CD14-positive monocyte (primary cell): ENCODE data around the gene UBN2. TPM values are rescaled to one million over a fixed set of nuclear protein-coding genes. Genes with fewer than 3 reads are reported as not detected.
"Not testable (repeated sequence)": the region's sequence is repeated elsewhere in the genome, so short reads cannot be mapped to it uniquely, and the experiment has no call there.

Source experiments
- DNase-seq, 3 donors: peaks; one replicate each; pipeline ENCODE4 v3.0.0-alpha.2; 2011 to 2022
- H2AFZ ChIP-seq: 2 replicates; pipeline ENCODE4 v1.6.0; 2012; ENCODE audit warnings: mild to moderate bottlenecking, low read depth, low read length, inconsistent platforms; ENCODE audit not compliant: insufficient read depth, poor library complexity, severe bottlenecking
- H3K27ac ChIP-seq, 2 donors: 1 replicate in 1 of 2; 2 replicates in 1 of 2; pipeline ENCODE4 v1.5.1; 2012 to 2013; ENCODE audit warnings: low read length in 2 of 2, control low read depth in 1 of 2, inconsistent platforms in 1 of 2, low read depth in 1 of 2, mild to moderate bottlenecking in 1 of 2
- H3K27me3 ChIP-seq, 2 donors: one replicate each; pipeline versions ENCODE4 v1.6.0 to v1.6.1; 2011 to 2013; ENCODE audit warnings: low read length in 2 of 2; ENCODE audit not compliant: control insufficient read depth in 2 of 2, insufficient read depth in 2 of 2
- H3K36me3 ChIP-seq, 2 donors: replicated peaks in 1 of 2; 1 replicate in 1 of 2; 2 replicates in 1 of 2; pipeline versions ENCODE4 v1.5.1 to v1.6.1; 2012 to 2013; ENCODE audit warnings: low read length in 2 of 2, control low read depth in 1 of 2, inconsistent platforms in 1 of 2, mild to moderate bottlenecking in 1 of 2; ENCODE audit not compliant: insufficient read depth in 2 of 2, control insufficient read depth in 1 of 2
- H3K4me1 ChIP-seq, 2 donors: 1 replicate in 1 of 2; 2 replicates in 1 of 2; pipeline versions ENCODE4 v1.5.1 to v1.6.1; 2012 to 2013; ENCODE audit warnings: low read length in 2 of 2, control low read depth in 1 of 2, inconsistent platforms in 1 of 2, mild to moderate bottlenecking in 1 of 2, moderate library complexity in 1 of 2; ENCODE audit not compliant: insufficient read depth in 2 of 2, control insufficient read depth in 1 of 2
- H3K4me2 ChIP-seq: replicated peaks from 2 replicates; pipeline ENCODE3; 2012; ENCODE audit warnings: low read length, moderate library complexity, mild to moderate bottlenecking; ENCODE audit not compliant: poor library complexity, severe bottlenecking; ENCODE audit errors: extremely low read depth
- H3K4me3 ChIP-seq, 3 experiments: fragments of 200-600 bp in 1 of 3; sonication (generic) in 1 of 3; replicated peaks in 1 of 3; 1 replicate in 2 of 3; 2 replicates in 1 of 3; pipeline ENCODE4 v1.5.1; 2011 to 2013; ENCODE audit warnings: low read length in 3 of 3, mild to moderate bottlenecking in 3 of 3, control low read depth in 2 of 3, low read depth in 2 of 3, inconsistent platforms in 1 of 3, moderate library complexity in 1 of 3
- H3K79me2 ChIP-seq: 2 replicates; pipeline ENCODE4 v1.6.0; 2012; ENCODE audit warnings: mild to moderate bottlenecking, control low read depth, inconsistent platforms, low read length, moderate library complexity; ENCODE audit not compliant: insufficient read depth
- H3K9ac ChIP-seq: 2 replicates; pipeline ENCODE4 v1.6.0; 2017; ENCODE audit warnings: low read length, mild to moderate bottlenecking; ENCODE audit not compliant: insufficient read depth, poor library complexity, severe bottlenecking
- H3K9me3 ChIP-seq, 2 donors: replicated peaks in 1 of 2; 1 replicate in 1 of 2; 2 replicates in 1 of 2; pipeline versions ENCODE4 v1.5.1 to v1.6.1; 2012 to 2013; ENCODE audit warnings: low read length in 2 of 2, control low read depth in 1 of 2; ENCODE audit not compliant: control insufficient read depth in 1 of 2, insufficient read depth in 1 of 2
- H4K20me1 ChIP-seq: 2 replicates; pipeline ENCODE4 v1.6.0; 2012; ENCODE audit warnings: mild to moderate bottlenecking, low read length, control low read depth, moderate library complexity; ENCODE audit not compliant: insufficient read depth
- H3K27ac Mint-ChIP-seq, 7 donors: one replicate each; pipeline ENCODE4 v1.8.0; 2020; ENCODE audit warnings: mild to moderate bottlenecking in 7 of 7, mixed read lengths in 7 of 7, moderate library complexity in 6 of 7, inconsistent platforms in 2 of 7
- H3K27me3 Mint-ChIP-seq, 3 donors: one replicate each; pipeline ENCODE4 v1.8.0; 2021 to 2022; ENCODE audit warnings: low read depth in 3 of 3, mild to moderate bottlenecking in 3 of 3, mixed read lengths in 3 of 3, moderate library complexity in 3 of 3, inconsistent platforms in 1 of 3
- H3K36me3 Mint-ChIP-seq, 2 donors: one replicate each; pipeline ENCODE4 v1.8.0; 2020; ENCODE audit warnings: mixed read lengths in 2 of 2, inconsistent platforms in 1 of 2, mild to moderate bottlenecking in 1 of 2
- H3K4me1 Mint-ChIP-seq: one replicate; pipeline ENCODE4 v1.8.0; 2020; ENCODE audit warnings: mild to moderate bottlenecking, mixed read lengths
- H3K4me3 Mint-ChIP-seq, 2 donors: one replicate each; pipeline ENCODE4 v1.8.0; 2020; ENCODE audit warnings: mild to moderate bottlenecking in 2 of 2, mixed read lengths in 2 of 2, moderate library complexity in 1 of 2
- H3K9me3 Mint-ChIP-seq, 7 donors: one replicate each; pipeline ENCODE4 v1.8.0; 2020 to 2022; ENCODE audit warnings: mixed read lengths in 7 of 7, mild to moderate bottlenecking in 6 of 7, moderate library complexity in 6 of 7, inconsistent platforms in 2 of 7
- whole genome bisulfite sequencing: methylation state at CpG from one replicate; pipeline ENCODE4 v1.1.5; 2013; ENCODE audit warnings: missing lambda C conversion rate; ENCODE audit not compliant: insufficient coverage; 5-methylcytosine and 5-hydroxymethylcytosine counted together
- intact Hi-C, 2 donors: fragments of 100-400 bp; cut with micrococcal nuclease; formaldehyde crosslinking; loops; one replicate each; pipeline versions ENCODE4 v1.15.0 to v1.15.1; 2023
- polyA plus RNA-seq, 3 donors: library from polyadenylated mRNA; depleted of rRNA in 1 of 3; unstranded in 2 of 3; stranded (reverse) in 1 of 3; fragments of 300-500 nt in 2 of 3; fragments of >200 nt in 1 of 3; fragmentation: Illumina TruSeq in 2 of 3; gene quantifications; 1 replicate in 2 of 3; 2 replicates in 1 of 3; pipeline ENCODE4 v1.2.3, GENCODE V29; 2012 to 2021
- TF ChIP-seq, protein P1 (sequence below): fragments of 200-600 bp; IDR thresholded peaks from one replicate; pipeline ENCODE4 v1.8.0; 2022; ENCODE audit warnings: antibody characterized with exemption, mild to moderate bottlenecking

UBN2 gene
- polyA plus RNA-seq, 3 donors = 0.80 to 4.2 (median 1.6) TPM

DNA sequence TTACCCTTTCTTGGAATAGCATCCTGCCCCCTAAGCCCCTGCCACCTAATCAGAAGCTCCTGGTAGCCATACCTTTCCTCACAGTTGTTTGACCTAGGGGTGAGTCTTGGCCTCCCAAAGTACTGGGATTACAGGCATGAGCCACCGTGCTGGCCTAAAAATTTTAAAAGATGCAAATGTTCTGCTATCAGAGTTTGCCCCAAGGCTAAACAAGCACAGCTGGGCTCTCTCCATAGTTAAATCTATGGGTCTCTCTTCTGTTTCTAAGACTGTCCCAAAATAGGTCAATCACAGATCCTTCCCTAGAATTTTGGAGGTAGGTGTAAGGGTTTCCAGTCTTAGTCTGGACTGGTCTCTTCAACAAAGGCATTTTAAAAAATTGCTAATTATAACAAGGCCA, 12.9 kb upstream of the UBN2 start:
- no peaks in the 10 kb centered on the region for H3K4me1 Mint-ChIP-seq
- Histone ChIP-seq H3K36me3 (no peaks in the 10 kb centered on the region), H3K27me3 (no peaks in the 10 kb centered on the region), H3K9ac (no peak overlapping the region), H3K4me3 (no peak overlapping the region), H4K20me1 (no peaks in the 10 kb centered on the region), H3K27ac (no peak overlapping the region), H3K4me1 (no peaks in the 10 kb centered on the region), H3K9me3 (no peaks in the 10 kb centered on the region), H3K79me2 (no peaks in the 10 kb centered on the region), H3K4me2 (no peak overlapping the region), H2AFZ (no peak overlapping the region)
- H3K9me3 Mint-ChIP-seq = peaks cover 0 to 7% (median 0%) of the 10 kb centered on the region in 7 donors
- H3K27ac Mint-ChIP-seq = no peak overlapping the region
- 100% methylated on average over 1 of the region's 1 CpG for WGBS
- intact Hi-C loops = no loop called here
- TF ChIP-seq, protein P1, sequence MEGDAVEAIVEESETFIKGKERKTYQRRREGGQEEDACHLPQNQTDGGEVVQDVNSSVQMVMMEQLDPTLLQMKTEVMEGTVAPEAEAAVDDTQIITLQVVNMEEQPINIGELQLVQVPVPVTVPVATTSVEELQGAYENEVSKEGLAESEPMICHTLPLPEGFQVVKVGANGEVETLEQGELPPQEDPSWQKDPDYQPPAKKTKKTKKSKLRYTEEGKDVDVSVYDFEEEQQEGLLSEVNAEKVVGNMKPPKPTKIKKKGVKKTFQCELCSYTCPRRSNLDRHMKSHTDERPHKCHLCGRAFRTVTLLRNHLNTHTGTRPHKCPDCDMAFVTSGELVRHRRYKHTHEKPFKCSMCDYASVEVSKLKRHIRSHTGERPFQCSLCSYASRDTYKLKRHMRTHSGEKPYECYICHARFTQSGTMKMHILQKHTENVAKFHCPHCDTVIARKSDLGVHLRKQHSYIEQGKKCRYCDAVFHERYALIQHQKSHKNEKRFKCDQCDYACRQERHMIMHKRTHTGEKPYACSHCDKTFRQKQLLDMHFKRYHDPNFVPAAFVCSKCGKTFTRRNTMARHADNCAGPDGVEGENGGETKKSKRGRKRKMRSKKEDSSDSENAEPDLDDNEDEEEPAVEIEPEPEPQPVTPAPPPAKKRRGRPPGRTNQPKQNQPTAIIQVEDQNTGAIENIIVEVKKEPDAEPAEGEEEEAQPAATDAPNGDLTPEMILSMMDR = no peak
- DNase-seq = no peak
- H3K36me3 Mint-ChIP-seq = no peaks in the 10 kb centered on the region
- no peak overlapping the region for H3K4me3 Mint-ChIP-seq
- H3K27me3 Mint-ChIP-seq = peaks cover 0 to 6% (median 3%) of the 10 kb centered on the region in 3 donors

DNA sequence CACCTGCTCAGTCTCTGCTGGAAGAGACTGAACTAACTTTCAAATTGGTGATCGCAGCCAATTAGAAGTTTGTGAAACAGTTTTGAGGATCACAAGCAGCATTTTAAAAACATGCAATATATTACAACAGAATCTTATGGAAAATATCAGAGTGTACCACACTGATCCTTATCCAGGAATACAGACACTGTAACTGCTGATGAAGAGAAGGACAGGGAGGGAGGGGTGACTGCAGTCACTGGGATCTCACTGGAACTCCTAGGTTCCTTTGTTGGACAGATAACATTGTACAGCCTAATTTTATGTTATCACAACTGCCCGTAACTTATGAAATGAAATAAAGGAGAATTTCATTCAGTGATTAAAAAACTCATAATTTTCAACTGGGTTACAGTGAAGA, 6.8 kb upstream of the UBN2 start:
- Histone ChIP-seq H4K20me1 (no peaks in the 10 kb centered on the region), H3K4me3 (no peak overlapping the region), H2AFZ (no peak overlapping the region), H3K4me2 (no peak overlapping the region), H3K36me3 (no peaks in the 10 kb centered on the region), H3K9me3 (no peaks in the 10 kb centered on the region), H3K9ac (no peak overlapping the region), H3K79me2 (no peaks in the 10 kb centered on the region), H3K4me1 (no peaks in the 10 kb centered on the region), H3K27ac (no peak overlapping the region), H3K27me3 (no peaks in the 10 kb centered on the region)
- no peak overlapping the region for H3K4me3 Mint-ChIP-seq
- no peak for DNase-seq
- H3K27me3 Mint-ChIP-seq = peaks cover 1 to 2% (median 2%) of the 10 kb centered on the region in 3 donors
- TF ChIP-seq, protein P1 = no peak
- intact Hi-C loops = no loop called here
- no peaks in the 10 kb centered on the region for H3K4me1 Mint-ChIP-seq
- H3K9me3 Mint-ChIP-seq = peaks cover 3 to 18% (median 8%) of the 10 kb centered on the region in 7 donors
- H3K27ac Mint-ChIP-seq = no peak overlapping the region
- WGBS = no CpG with 5 or more reads among the region's 2 CpGs
- no peaks in the 10 kb centered on the region for H3K36me3 Mint-ChIP-seq

DNA sequence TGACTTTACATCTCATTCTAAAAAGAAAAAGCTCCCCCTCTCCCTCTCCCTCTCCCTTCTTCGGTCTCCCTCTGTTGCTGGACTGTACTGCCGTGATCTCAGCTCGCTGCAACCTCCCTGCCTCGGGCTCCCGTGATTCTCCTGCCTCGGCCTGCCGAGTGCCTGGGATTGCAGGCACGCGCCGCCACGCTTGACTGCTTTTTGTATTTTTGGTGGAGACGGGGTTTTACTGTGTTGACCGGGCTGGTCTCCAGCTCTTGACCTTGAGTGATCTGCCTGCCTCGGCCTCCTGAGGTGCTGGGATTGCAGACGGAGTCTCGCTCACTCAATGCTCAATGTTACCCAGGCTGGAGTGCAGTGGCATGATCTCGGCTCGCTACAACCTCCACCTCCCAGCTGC, 6.2 kb upstream of the UBN2 start:
- H4K20me1 ChIP-seq, H2AFZ ChIP-seq, DNase-seq, H3K9me3 ChIP-seq, H3K9ac ChIP-seq, H3K79me2 ChIP-seq, H3K27me3 Mint-ChIP-seq, H3K27ac ChIP-seq, H3K4me3 Mint-ChIP-seq, H3K36me3 Mint-ChIP-seq, H3K4me3 ChIP-seq, H3K27me3 ChIP-seq, H3K36me3 ChIP-seq, H3K4me1 ChIP-seq, H3K4me1 Mint-ChIP-seq, H3K4me2 ChIP-seq, intact Hi-C loops: not testable (repeated sequence)
- 95% methylated on average over 7 of the region's 18 CpGs for WGBS
- H3K9me3 Mint-ChIP-seq = peaks cover 3 to 18% (median 8%) of the 10 kb centered on the region in 7 donors
- peak overlapping the region in 1 of 7 donors; percentile 25 for H3K27ac Mint-ChIP-seq
